IPS-NIHi7 (cell line): ENCODE measurements around the gene LIMS2.

ENCODE experiments used
- DNase-seq: peaks from one replicate; pipeline ENCODE4 v3.0.0; 2012; ENCODE audit warnings: mixed read lengths; ENCODE audit errors: extremely low spot score

Gene LIMS2

GRCh38 chr2:127701193-127701650, 25.9 kb upstream of the LIMS2 start, which contains the start of gene SFT2D3:
SFT2D3 (plus strand) TSS chr2:127701497; CDS start chr2:127701529, 32 bp downstream.
- DNase-seq: peak; percentile 95

GRCh38 chr2:127700527-127701192, 25.3 kb upstream of the LIMS2 start:
- peak; percentile 60 for DNase-seq

- peak; percentile 3 for DNase-seq
These were observed 23.4 kb upstream of the LIMS2 start for GRCh38 chr2:127698553-127699355.

GRCh38 chr2:127697482-127698180, 22.3 kb upstream of the LIMS2 start:
- DNase-seq: peak; percentile 5

- peak; percentile 82 for DNase-seq
These were observed 20.5 kb upstream of the LIMS2 start for GRCh38 chr2:127695491-127696472.

- no peak for DNase-seq
These were observed 19.7 kb upstream of the LIMS2 start for GRCh38 chr2:127694986-127695385.

GRCh38 chr2:127690696-127691095, 15.4 kb upstream of the LIMS2 start:
- DNase-seq: no peak

- DNase-seq: no peak
These were observed 13.1 kb upstream of the LIMS2 start for GRCh38 chr2:127688405-127688804.

GRCh38 chr2:127685410-127686080, 10.2 kb upstream of the LIMS2 start:
- peak; percentile 5 for DNase-seq

- peak; percentile 6 for DNase-seq
These were observed 8.4 kb upstream of the LIMS2 start for GRCh38 chr2:127683757-127684156.

GRCh38 chr2:127683056-127683455, 7.7 kb upstream of the LIMS2 start:
- DNase-seq: no peak

- peak; percentile 6 for DNase-seq
These were observed 6.9 kb upstream of the LIMS2 start for GRCh38 chr2:127681976-127682857.

- DNase-seq: peak; percentile 10
These were observed 6.0 kb upstream of the LIMS2 start for GRCh38 chr2:127681288-127681804.

- DNase-seq: peak; percentile 10
These were observed 5.5 kb upstream of the LIMS2 start for GRCh38 chr2:127680706-127681287.

- peak; percentile 9 for DNase-seq
These were observed 4.5 kb upstream of the LIMS2 start for GRCh38 chr2:127679680-127680361.

GRCh38 chr2:127678991-127679390, 3.7 kb upstream of the LIMS2 start:
- peak; percentile 6 for DNase-seq

- peak; percentile 4 for DNase-seq
These were observed 3.2 kb upstream of the LIMS2 start for GRCh38 chr2:127678531-127678930.

- DNase-seq: peak; percentile 5
These were observed 1.6 kb upstream of the LIMS2 start for GRCh38 chr2:127676906-127677305.
